DMS 273 (cell line): ENCODE data around the gene MEIOSIN.

Source experiments
- DNase-seq: peaks from one replicate; lab custom pipeline; 2025; ENCODE audit not compliant: unreplicated experiment; lab: John Stamatoyannopoulos, UW

The MEIOSIN gene

GRCh38 chr19:45779231-45780145 lies 46.2 kb downstream of the MEIOSIN start:
- DNase-seq = peak; percentile 38

- DNase-seq = no peak
These were observed 46.9 kb downstream of the MEIOSIN start for GRCh38 chr19:45780146-45780447.

- no peak for DNase-seq
These were observed 47.4 kb downstream of the MEIOSIN start for GRCh38 chr19:45780448-45781213.

- peak; percentile 92 for DNase-seq
These were observed 48.2 kb downstream of the MEIOSIN start for GRCh38 chr19:45781214-45782161.

GRCh38 chr19:45782162-45782691 lies 49.0 kb downstream of the MEIOSIN start, which contains the start of gene DMPK:
TSS of gene DMPK (minus strand) at chr19:45782490. CDS start at chr19:45782352, 138 bp downstream.
- no peak for DNase-seq

- peak; percentile 51 for DNase-seq
These were observed 49.9 kb downstream of the MEIOSIN start for GRCh38 chr19:45782820-45783785.

GRCh38 chr19:45784096-45784495 lies 50.9 kb downstream of the MEIOSIN start:
- DNase-seq = no peak

GRCh38 chr19:45785097-45785496 lies 51.9 kb downstream of the MEIOSIN start:
- DNase-seq = peak; percentile 84

- DNase-seq = peak; percentile 61
These were observed 52.7 kb downstream of the MEIOSIN start for GRCh38 chr19:45785781-45786532.

GRCh38 chr19:45786533-45786894 lies 53.3 kb downstream of the MEIOSIN start:
- no peak for DNase-seq

- DNase-seq = no peak
These were observed 56.0 kb downstream of the MEIOSIN start for GRCh38 chr19:45789035-45789786.

GRCh38 chr19:45790942-45791341 lies 57.7 kb downstream of the MEIOSIN start:
- no peak for DNase-seq

- peak; percentile 58 for DNase-seq
These were observed 58.7 kb downstream of the MEIOSIN start for GRCh38 chr19:45791744-45792469.

GRCh38 chr19:45792470-45793177 lies 59.4 kb downstream of the MEIOSIN start, which contains the start of gene DMWD:
TSS of gene DMWD (minus strand) at chr19:45792845. CDS start at chr19:45792756, 89 bp downstream.
- DNase-seq = peak; percentile 100

GRCh38 chr19:45793178-45793564 lies 59.9 kb downstream of the MEIOSIN start:
- no peak for DNase-seq

- no peak for DNase-seq
These were observed 60.6 kb downstream of the MEIOSIN start for GRCh38 chr19:45793876-45794275.

GRCh38 chr19:45794627-45795026 lies 61.4 kb downstream of the MEIOSIN start:
- no peak for DNase-seq
